ENCODE measurements around the gene UBFD1.

The UBFD1 gene

GRCh38 chr16:23564575-23565363, 7.2 kb downstream of the UBFD1 start:
- peaks cover 52% of the 10 kb centered on the region for H3K36me3 ChIP-seq (ENCODE audit: control insufficient read depth, insufficient read depth, low read length)
- 95 to 96% methylated on average over 9 of the region's 9 CpGs for WGBS, 2 experiments

GRCh38 chr16:23566724-23567123, 9.2 kb downstream of the UBFD1 start:
- 96% methylated on average over 8 of the region's 8 CpGs for WGBS, 2 experiments

More at GRCh38 chr16:23564575-23565363, 7.2 kb downstream of the UBFD1 start:
- no peaks in the 10 kb centered on the region for H3K9me3 ChIP-seq (ENCODE audit: control insufficient read depth, low read length)
- H3K27ac ChIP-seq (ENCODE audit: insufficient read depth, low read depth, low read length, poor library complexity, severe bottlenecking): no peak overlapping the region
- H3K4me1 ChIP-seq (ENCODE audit: control insufficient read depth, insufficient read depth, low read length): no peaks in the 10 kb centered on the region
- no peak overlapping the region for H3K4me3 ChIP-seq (ENCODE audit: insufficient read depth, low read depth, low read length)
- H3K27me3 ChIP-seq (ENCODE audit: control insufficient read depth, insufficient read depth, low read length, poor library complexity, severe bottlenecking): no peaks in the 10 kb centered on the region

GRCh38 chr16:23567602-23568001, 10.1 kb downstream of the UBFD1 start:
- H3K4me1 ChIP-seq (ENCODE audit: control insufficient read depth, insufficient read depth, low read length): no peaks in the 10 kb centered on the region
- peaks cover 61% of the 10 kb centered on the region for H3K36me3 ChIP-seq (ENCODE audit: control insufficient read depth, insufficient read depth, low read length)
- WGBS, 2 experiments: 94 to 97% methylated on average over 3 of the region's 3 CpGs

More at GRCh38 chr16:23566724-23567123, 9.2 kb downstream of the UBFD1 start:
- no peaks in the 10 kb centered on the region for H3K9me3 ChIP-seq (ENCODE audit: control insufficient read depth, low read length)
- H3K27me3 ChIP-seq (ENCODE audit: control insufficient read depth, insufficient read depth, low read length, poor library complexity, severe bottlenecking): no peaks in the 10 kb centered on the region
- no peaks in the 10 kb centered on the region for H3K4me1 ChIP-seq (ENCODE audit: control insufficient read depth, insufficient read depth, low read length)
- H3K27ac ChIP-seq (ENCODE audit: insufficient read depth, low read depth, low read length, poor library complexity, severe bottlenecking): no peak overlapping the region
- no peak overlapping the region for H3K4me3 ChIP-seq (ENCODE audit: insufficient read depth, low read depth, low read length)
- peaks cover 65% of the 10 kb centered on the region for H3K36me3 ChIP-seq (ENCODE audit: control insufficient read depth, insufficient read depth, low read length)

GRCh38 chr16:23570992-23571632, 13.6 kb downstream of the UBFD1 start:
- Histone ChIP-seq H3K4me3 (ENCODE audit: insufficient read depth, low read depth, low read length) (no peak overlapping the region), H3K36me3 (ENCODE audit: control insufficient read depth, insufficient read depth, low read length) (peaks cover 33% of the 10 kb centered on the region)
- 96% methylated on average over 8 of the region's 8 CpGs for WGBS, 2 experiments

More at GRCh38 chr16:23567602-23568001, 10.1 kb downstream of the UBFD1 start:
- Histone ChIP-seq H3K27me3 (ENCODE audit: control insufficient read depth, insufficient read depth, low read length, poor library complexity, severe bottlenecking) (no peaks in the 10 kb centered on the region), H3K9me3 (ENCODE audit: control insufficient read depth, low read length) (no peaks in the 10 kb centered on the region), H3K27ac (ENCODE audit: insufficient read depth, low read depth, low read length, poor library complexity, severe bottlenecking) (no peak overlapping the region), H3K4me3 (ENCODE audit: insufficient read depth, low read depth, low read length) (no peak overlapping the region)

GRCh38 chr16:23571895-23572294, 14.4 kb downstream of the UBFD1 start:
- Histone ChIP-seq H3K27ac (ENCODE audit: insufficient read depth, low read depth, low read length, poor library complexity, severe bottlenecking) (no peak overlapping the region), H3K4me3 (ENCODE audit: insufficient read depth, low read depth, low read length) (no peak overlapping the region), H3K27me3 (ENCODE audit: control insufficient read depth, insufficient read depth, low read length, poor library complexity, severe bottlenecking) (no peaks in the 10 kb centered on the region), H3K9me3 (ENCODE audit: control insufficient read depth, low read length) (no peaks in the 10 kb centered on the region), H3K4me1 (ENCODE audit: control insufficient read depth, insufficient read depth, low read length) (no peaks in the 10 kb centered on the region), H3K36me3 (ENCODE audit: control insufficient read depth, insufficient read depth, low read length) (peaks cover 33% of the 10 kb centered on the region)
- WGBS, 2 experiments: 95 to 96% methylated on average over 5 of the region's 5 CpGs

More at GRCh38 chr16:23570992-23571632, 13.6 kb downstream of the UBFD1 start:
- H3K4me1 ChIP-seq (ENCODE audit: control insufficient read depth, insufficient read depth, low read length): no peaks in the 10 kb centered on the region
- H3K27me3 ChIP-seq (ENCODE audit: control insufficient read depth, insufficient read depth, low read length, poor library complexity, severe bottlenecking): no peaks in the 10 kb centered on the region
- H3K9me3 ChIP-seq (ENCODE audit: control insufficient read depth, low read length): no peaks in the 10 kb centered on the region
- no peak overlapping the region for H3K27ac ChIP-seq (ENCODE audit: insufficient read depth, low read depth, low read length, poor library complexity, severe bottlenecking)

- 94 to 95% methylated on average over 7 to 8 of the region's 9 CpGs for WGBS, 2 experiments
- Histone ChIP-seq H3K36me3 (ENCODE audit: control insufficient read depth, insufficient read depth, low read length) (peaks cover 29% of the 10 kb centered on the region), H3K27me3 (ENCODE audit: control insufficient read depth, insufficient read depth, low read length, poor library complexity, severe bottlenecking) (no peaks in the 10 kb centered on the region), H3K27ac (ENCODE audit: insufficient read depth, low read depth, low read length, poor library complexity, severe bottlenecking) (no peak overlapping the region), H3K9me3 (ENCODE audit: control insufficient read depth, low read length) (no peaks in the 10 kb centered on the region), H3K4me1 (ENCODE audit: control insufficient read depth, insufficient read depth, low read length) (no peaks in the 10 kb centered on the region), H3K4me3 (ENCODE audit: insufficient read depth, low read depth, low read length) (no peak overlapping the region)
Observed at GRCh38 chr16:23572394-23572793, 14.9 kb downstream of the UBFD1 start.

GRCh38 chr16:23573817-23574216, 16.3 kb downstream of the UBFD1 start:
- H3K36me3 ChIP-seq (ENCODE audit: control insufficient read depth, insufficient read depth, low read length): peaks cover 19% of the 10 kb centered on the region

GRCh38 chr16:23575834-23576233, 18.3 kb downstream of the UBFD1 start:
- Histone ChIP-seq H3K4me1 (ENCODE audit: control insufficient read depth, insufficient read depth, low read length) (no peaks in the 10 kb centered on the region), H3K27me3 (ENCODE audit: control insufficient read depth, insufficient read depth, low read length, poor library complexity, severe bottlenecking) (no peaks in the 10 kb centered on the region), H3K27ac (ENCODE audit: insufficient read depth, low read depth, low read length, poor library complexity, severe bottlenecking) (no peak overlapping the region), H3K9me3 (ENCODE audit: control insufficient read depth, low read length) (no peaks in the 10 kb centered on the region), H3K36me3 (ENCODE audit: control insufficient read depth, insufficient read depth, low read length) (peaks cover 21% of the 10 kb centered on the region), H3K4me3 (ENCODE audit: insufficient read depth, low read depth, low read length) (no peak overlapping the region)
- 91 to 96% methylated on average over 3 of the region's 3 CpGs for WGBS, 2 experiments

More at GRCh38 chr16:23573817-23574216, 16.3 kb downstream of the UBFD1 start:
- H3K4me1 ChIP-seq (ENCODE audit: control insufficient read depth, insufficient read depth, low read length): no peaks in the 10 kb centered on the region
- 94 to 96% methylated on average over 5 of the region's 5 CpGs for WGBS, 2 experiments
- H3K9me3 ChIP-seq (ENCODE audit: control insufficient read depth, low read length): no peaks in the 10 kb centered on the region
- no peak overlapping the region for H3K4me3 ChIP-seq (ENCODE audit: insufficient read depth, low read depth, low read length)
- no peaks in the 10 kb centered on the region for H3K27me3 ChIP-seq (ENCODE audit: control insufficient read depth, insufficient read depth, low read length, poor library complexity, severe bottlenecking)
- no peak overlapping the region for H3K27ac ChIP-seq (ENCODE audit: insufficient read depth, low read depth, low read length, poor library complexity, severe bottlenecking)

GRCh38 chr16:23577493-23577892, 20.0 kb downstream of the UBFD1 start:
- Histone ChIP-seq H3K4me1 (ENCODE audit: control insufficient read depth, insufficient read depth, low read length) (no peaks in the 10 kb centered on the region), H3K4me3 (ENCODE audit: insufficient read depth, low read depth, low read length) (no peak overlapping the region), H3K27me3 (ENCODE audit: control insufficient read depth, insufficient read depth, low read length, poor library complexity, severe bottlenecking) (no peaks in the 10 kb centered on the region), H3K36me3 (ENCODE audit: control insufficient read depth, insufficient read depth, low read length) (peaks cover 24% of the 10 kb centered on the region), H3K9me3 (ENCODE audit: control insufficient read depth, low read length) (no peaks in the 10 kb centered on the region), H3K27ac (ENCODE audit: insufficient read depth, low read depth, low read length, poor library complexity, severe bottlenecking) (no peak overlapping the region)
- 92 to 95% methylated on average over 2 of the region's 2 CpGs for WGBS, 2 experiments

GRCh38 chr16:23578101-23578830, 20.7 kb downstream of the UBFD1 start:
- H3K9me3 ChIP-seq (ENCODE audit: control insufficient read depth, low read length): no peaks in the 10 kb centered on the region
- no peak overlapping the region for H3K4me3 ChIP-seq (ENCODE audit: insufficient read depth, low read depth, low read length)
- WGBS, 2 experiments: 94 to 95% methylated on average over 5 of the region's 5 CpGs
- peaks cover 24% of the 10 kb centered on the region for H3K36me3 ChIP-seq (ENCODE audit: control insufficient read depth, insufficient read depth, low read length)
- H3K27ac ChIP-seq (ENCODE audit: insufficient read depth, low read depth, low read length, poor library complexity, severe bottlenecking): no peak overlapping the region
- H3K4me1 ChIP-seq (ENCODE audit: control insufficient read depth, insufficient read depth, low read length): no peaks in the 10 kb centered on the region
- H3K27me3 ChIP-seq (ENCODE audit: control insufficient read depth, insufficient read depth, low read length, poor library complexity, severe bottlenecking): no peaks in the 10 kb centered on the region
